GM23338 (cell line): ENCODE results near the gene HAGH. TPM values are rescaled to one million over a fixed set of nuclear protein-coding genes. Genes with fewer than 3 reads are reported as not detected.

Experiments used
- ATAC-seq: fragments of 200-7000 bp; cut with Tn5 transposase; 3 replicates; pipeline ENCODE4 v1.9.1; 2020
- DNase-seq: peaks from one replicate; pipeline ENCODE4 v3.0.0-alpha.2; 2015; ENCODE audit warnings: low spot score
- H2AFZ ChIP-seq: fragments of 200-600 bp; sonication (generic); 2 replicates; pipeline ENCODE4 v1.8.0; 2016; ENCODE audit warnings: antibody characterized with exemption, mild to moderate bottlenecking, moderate library complexity
- H3F3A ChIP-seq: fragments of 200-600 bp; sonication (generic); replicated peaks from 2 replicates; pipeline ENCODE4 v1.8.0; 2017; ENCODE audit warnings: antibody characterized with exemption, mixed run types, low read depth
- H3K27ac ChIP-seq: fragments of 200-600 bp; sonication (generic); 2 replicates; pipeline ENCODE4 v1.6.1; 2016; ENCODE audit warnings: low read depth
- H3K27me3 ChIP-seq: fragments of 200-600 bp; sonication (generic); 2 replicates; pipeline ENCODE4 v1.8.0; 2016; ENCODE audit warnings: mild to moderate bottlenecking, mixed run types, moderate library complexity; ENCODE audit not compliant: insufficient read depth
- H3K36me3 ChIP-seq: fragments of 200-600 bp; sonication (generic); 2 replicates; pipeline ENCODE4 v1.8.0; 2016; ENCODE audit warnings: mild to moderate bottlenecking; ENCODE audit not compliant: insufficient read depth
- H3K4me1 ChIP-seq: fragments of 200-600 bp; sonication (generic); 2 replicates; pipeline ENCODE4 v1.8.0; 2016; ENCODE audit warnings: mild to moderate bottlenecking, moderate library complexity; ENCODE audit not compliant: insufficient read depth
- H3K4me2 ChIP-seq: fragments of 200-600 bp; sonication (generic); 2 replicates; pipeline ENCODE4 v1.7.1; 2017; ENCODE audit warnings: mixed run types
- H3K4me3 ChIP-seq: fragments of 200-600 bp; sonication (generic); 2 replicates; pipeline ENCODE4 v1.6.1; 2016; ENCODE audit warnings: mixed run types
- H3K79me2 ChIP-seq: fragments of 200-600 bp; sonication (generic); replicated peaks from 2 replicates; pipeline ENCODE4 v1.8.0; 2017; ENCODE audit warnings: mild to moderate bottlenecking; ENCODE audit not compliant: insufficient read depth
- H3K9me2 ChIP-seq: fragments of 200-600 bp; sonication (generic); 2 replicates; pipeline ENCODE4 v1.8.0; 2017; ENCODE audit not compliant: insufficient read depth
- H4K20me1 ChIP-seq: fragments of 200-600 bp; sonication (generic); replicated peaks from 2 replicates; pipeline ENCODE4 v1.8.0; 2017; ENCODE audit warnings: mild to moderate bottlenecking; ENCODE audit not compliant: insufficient read depth
- H3K27ac Mint-ChIP-seq: 2 replicates; pipeline ENCODE4 v1.8.0; 2020; ENCODE audit warnings: inconsistent platforms, mild to moderate bottlenecking, moderate library complexity, mixed read lengths
- H3K27me3 Mint-ChIP-seq: 3 replicates; pipeline ENCODE4 v1.8.0; 2022; ENCODE audit warnings: low read depth, mild to moderate bottlenecking, moderate library complexity, mixed read lengths, inconsistent platforms; ENCODE audit not compliant: insufficient read depth, poor library complexity
- H3K36me3 Mint-ChIP-seq: 3 replicates; pipeline ENCODE4 v1.8.0; 2021; ENCODE audit warnings: low read depth, mild to moderate bottlenecking, inconsistent platforms, moderate library complexity, mixed read lengths
- H3K4me1 Mint-ChIP-seq: 3 replicates; pipeline ENCODE4 v1.8.0; 2020; ENCODE audit warnings: mild to moderate bottlenecking, inconsistent platforms, mixed read lengths
- H3K4me3 Mint-ChIP-seq: 3 replicates; pipeline ENCODE4 v1.8.0; 2021; ENCODE audit warnings: moderate library complexity, mild to moderate bottlenecking, inconsistent platforms, mixed read lengths
- H3K9me3 Mint-ChIP-seq: 3 replicates; pipeline ENCODE4 v1.8.0; 2020; ENCODE audit warnings: moderate library complexity, mild to moderate bottlenecking, inconsistent platforms, mixed read lengths
- CREB1 ChIP-seq: fragments of 250-450 bp; sonication (Bioruptor Pico); IDR thresholded peaks from 2 replicates; pipeline ENCODE4 v1.5.0; 2020; ENCODE audit warnings: low read depth, mild to moderate bottlenecking, moderate library complexity
- CTCF ChIP-seq, 2 experiments: fragments of 200-600 bp in 1 of 2; sonication (generic) in 1 of 2; conservative IDR thresholded peaks; 2 replicates each; pipeline versions ENCODE4 v1.5.1 to v1.6.1; 2016 to 2017; ENCODE audit warnings: antibody characterized with exemption in 2 of 2, low read depth in 2 of 2, mild to moderate bottlenecking in 2 of 2, moderate library complexity in 1 of 2
- ETS1 ChIP-seq: IDR thresholded peaks from 2 replicates; pipeline ENCODE4 v1.6.1; 2016; ENCODE audit warnings: antibody characterized with exemption
- EZH2 ChIP-seq: fragments of 200-600 bp; sonication (generic); IDR thresholded peaks from one replicate; pipeline ENCODE4 v1.8.0; 2017; ENCODE audit warnings: antibody characterized with exemption, mild to moderate bottlenecking, low read depth; ENCODE audit not compliant: unreplicated experiment
- NANOG ChIP-seq: IDR thresholded peaks from 2 replicates; pipeline ENCODE4 v1.6.1; 2016; ENCODE audit warnings: antibody characterized with exemption, borderline replicate concordance
- POLR2AphosphoS5 ChIP-seq: IDR thresholded peaks from 2 replicates; pipeline ENCODE4 v1.6.1; 2016; ENCODE audit warnings: antibody characterized with exemption, low read depth
- REST ChIP-seq: IDR thresholded peaks from one replicate; pipeline ENCODE4 v1.6.1; 2018; ENCODE audit warnings: antibody characterized with exemption; ENCODE audit not compliant: unreplicated experiment
- polyA plus RNA-seq: library from polyadenylated mRNA; unstranded; fragments of >200 nt; fragmentation: Nextera tagmentation; extraction: Ambion mirVana; gene quantifications from 2 replicates; pipeline ENCODE4 v1.2.1, GENCODE V29; 2016
- total RNA-seq: library from RNA; depleted of rRNA; stranded (reverse); fragments of >200 nt; shearing (Covaris generic); gene quantifications from 2 replicates; pipeline ENCODE4 v1.2.3, GENCODE V29; 2014

HAGH gene
- total and polyA plus RNA-seq, 2 experiments from 2014 or later = 24.7 to 28.9 TPM

- no peaks in the 10 kb centered on the region for H3K27me3 ChIP-seq
- Mint-ChIP-seq H3K4me3 (no peak within 1 kb of the TSS), H3K36me3 (peaks cover 28% of the 10 kb centered on the region), H3K27ac (no peak within 1 kb of the TSS), H3K27me3 (no peaks in the 10 kb centered on the region), H3K4me1 (no peaks in the 10 kb centered on the region), H3K9me3 (peaks cover 25% of the 10 kb centered on the region)
- H3K79me2 ChIP-seq = no peaks in the 10 kb centered on the region
- H3K4me2 ChIP-seq = no peak within 1 kb of the TSS
- H3K4me3 ChIP-seq = no peak within 1 kb of the TSS
- no peaks in the 10 kb centered on the region for H3F3A ChIP-seq
- ATAC-seq (peak; percentile 13), DNase-seq (no peak)
- no peak within 1 kb of the TSS for H3K27ac ChIP-seq
- H2AFZ ChIP-seq = no peak within 1 kb of the TSS
- H3K9me2 ChIP-seq = no peaks in the 10 kb centered on the region
- H3K36me3 ChIP-seq = no peaks in the 10 kb centered on the region; the same call in 1 of the 2 replicates
- no peaks in the 10 kb centered on the region for H3K4me1 ChIP-seq
- H4K20me1 ChIP-seq = no peaks in the 10 kb centered on the region
- TF ChIP-seq ETS1 (no peak), EZH2 (no peak), CTCF (conservative IDR thresholded peaks at IDR 0.05; ENCODE audit: low read depth in 2 of 2) (no peak), NANOG (no peak), REST (no peak), CREB1 (no peak), POLR2AphosphoS5 (no peak)
Measured at GRCh38 chr16:1793578-1794220, 32.9 kb downstream of the HAGH start, which contains the start of gene IGFALS. IGFALS (minus strand) TSS chr16:1793705; CDS start chr16:1793652, 53 bp downstream.
